GM21723 (cell line): ENCODE measurements around the gene MTNR1B.
A peak's percentile ranks its signal among the peaks of the same experiment; 100 is the strongest.

ENCODE experiments used
- ATAC-seq: cut with Tn5 transposase; IDR thresholded peaks from one replicate; pipeline ENCODE4 v1.9.1; 2021; ENCODE audit warnings: mild to moderate bottlenecking, moderate library complexity; ENCODE audit not compliant: unreplicated experiment

MTNR1B gene

GRCh38 chr11:92977401-92977800, 8.0 kb downstream of the MTNR1B start:
- ATAC-seq, result no peak

GRCh38 chr11:92978271-92979111, 9.0 kb downstream of the MTNR1B start:
- no peak for ATAC-seq

GRCh38 chr11:92979176-92979575, 9.7 kb downstream of the MTNR1B start:
- ATAC-seq, result no peak

GRCh38 chr11:92980312-92980711, 10.9 kb downstream of the MTNR1B start:
- no peak for ATAC-seq

GRCh38 chr11:92981508-92982043, 12.1 kb downstream of the MTNR1B start:
- ATAC-seq, result no peak

- ATAC-seq, result no peak
These were observed 17.1 kb downstream of the MTNR1B start for GRCh38 chr11:92986585-92986984.

GRCh38 chr11:92993004-92993403, 23.6 kb downstream of the MTNR1B start:
- no peak for ATAC-seq

- no peak for ATAC-seq
These were observed 31.3 kb downstream of the MTNR1B start for GRCh38 chr11:93000511-93001476.

GRCh38 chr11:93001806-93002205, 32.4 kb downstream of the MTNR1B start:
- no peak for ATAC-seq

- no peak for ATAC-seq
These were observed 32.9 kb downstream of the MTNR1B start for GRCh38 chr11:93002380-93002779.

- ATAC-seq, result no peak
These were observed 35.8 kb downstream of the MTNR1B start for GRCh38 chr11:93005239-93005638.

- no peak for ATAC-seq
These were observed 44.2 kb downstream of the MTNR1B start for GRCh38 chr11:93013646-93014045.

GRCh38 chr11:93016595-93016994, 47.1 kb downstream of the MTNR1B start:
- no peak for ATAC-seq

GRCh38 chr11:93017821-93018690, 48.6 kb downstream of the MTNR1B start:
- ATAC-seq, result no peak

- no peak for ATAC-seq
These were observed 51.0 kb downstream of the MTNR1B start for GRCh38 chr11:93020248-93021046.

GRCh38 chr11:93024369-93024768, 54.9 kb downstream of the MTNR1B start:
- ATAC-seq, result no peak

GRCh38 chr11:93025558-93026255, 56.3 kb downstream of the MTNR1B start:
- ATAC-seq, result no peak

- peak; percentile 87 for ATAC-seq
These were observed 59.6 kb downstream of the MTNR1B start for GRCh38 chr11:93028960-93029522.

- no peak for ATAC-seq
These were observed 61.9 kb downstream of the MTNR1B start for GRCh38 chr11:93031386-93031785.
